Left hindlimb (tissue), 1 donor: Measurements from ENCODE around the gene ACTN3.
"Not testable (repeated sequence)": the region's sequence is repeated elsewhere in the genome, so short reads cannot be mapped to it uniquely, and the experiment has no call there.

Experiments used
- DNase-seq: peaks from one replicate; pipeline ENCODE4 v3.0.0-alpha.2; 2018

ACTN3 gene

DNA sequence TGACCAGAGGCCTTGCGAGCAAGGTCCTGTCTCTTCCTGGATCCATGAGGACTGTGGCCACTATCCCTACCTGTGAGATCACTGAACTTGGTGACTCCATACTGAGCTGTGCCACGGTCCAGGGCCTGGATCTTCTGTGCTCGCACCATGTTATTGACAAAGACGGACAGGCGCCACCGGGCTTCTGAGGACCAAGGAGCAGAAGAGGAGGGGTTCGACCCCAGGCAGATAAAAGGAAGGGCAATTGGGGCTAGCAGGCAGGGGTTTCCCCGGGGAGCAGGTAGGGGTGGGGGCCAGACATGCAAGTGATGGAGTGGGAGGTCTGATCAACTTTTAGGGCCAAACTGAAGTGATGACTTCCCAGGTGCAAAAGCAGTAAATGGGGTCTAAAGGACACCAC is 19.5 kb downstream of the ACTN3 start:
- no peak for DNase-seq

GRCh38 chr11:66567787-66568123 is 21.1 kb downstream of the ACTN3 start:
- no peak for DNase-seq

DNA sequence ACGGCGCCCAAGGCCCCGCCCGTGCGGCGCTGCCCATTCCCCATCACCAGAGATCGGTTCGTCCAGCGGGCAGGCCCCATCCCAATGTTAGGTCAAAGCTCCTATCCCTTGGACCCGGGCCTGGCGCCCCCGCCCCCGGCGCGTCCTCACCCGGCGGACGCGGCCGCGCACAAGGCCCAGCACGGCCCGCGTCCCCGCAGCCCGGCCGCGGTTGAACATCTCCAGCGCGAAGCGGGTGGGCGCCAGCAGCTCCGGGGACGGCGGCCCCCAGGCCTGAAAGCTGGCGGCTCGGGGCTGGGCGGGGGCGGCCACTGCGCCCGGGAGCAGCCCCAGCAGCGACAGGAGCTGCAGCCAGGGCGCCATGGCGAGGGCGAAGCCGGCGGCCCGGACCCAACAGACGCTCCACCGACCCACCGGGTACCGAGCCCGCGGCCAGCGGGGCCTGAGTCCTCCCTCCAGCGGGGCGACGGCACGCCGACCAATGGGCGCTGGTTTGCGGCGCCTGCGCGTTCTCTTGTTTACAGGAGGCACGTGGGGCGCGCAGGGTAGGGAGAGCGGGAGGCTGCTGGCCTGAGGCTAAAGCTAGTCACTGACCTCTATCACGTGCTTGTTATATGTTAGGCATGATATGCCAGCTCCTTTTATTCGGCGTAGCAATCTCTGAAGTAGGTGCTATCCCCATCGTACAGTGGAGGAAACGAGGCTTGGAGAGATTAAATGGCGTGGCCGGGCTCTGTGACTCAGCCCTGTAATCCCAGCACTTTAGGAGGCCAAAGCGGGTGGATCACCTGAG is 21.6 kb downstream of the ACTN3 start, which contains the start of gene CTSF:
Gene CTSF (minus strand): TSS at position 483 of the 793 bp plus-strand sequence. CDS start 120 bp downstream, at position 363.
- peak; percentile 81 for DNase-seq

GRCh38 chr11:66569076-66569475 is 22.4 kb downstream of the ACTN3 start:
- no peak for DNase-seq

DNA sequence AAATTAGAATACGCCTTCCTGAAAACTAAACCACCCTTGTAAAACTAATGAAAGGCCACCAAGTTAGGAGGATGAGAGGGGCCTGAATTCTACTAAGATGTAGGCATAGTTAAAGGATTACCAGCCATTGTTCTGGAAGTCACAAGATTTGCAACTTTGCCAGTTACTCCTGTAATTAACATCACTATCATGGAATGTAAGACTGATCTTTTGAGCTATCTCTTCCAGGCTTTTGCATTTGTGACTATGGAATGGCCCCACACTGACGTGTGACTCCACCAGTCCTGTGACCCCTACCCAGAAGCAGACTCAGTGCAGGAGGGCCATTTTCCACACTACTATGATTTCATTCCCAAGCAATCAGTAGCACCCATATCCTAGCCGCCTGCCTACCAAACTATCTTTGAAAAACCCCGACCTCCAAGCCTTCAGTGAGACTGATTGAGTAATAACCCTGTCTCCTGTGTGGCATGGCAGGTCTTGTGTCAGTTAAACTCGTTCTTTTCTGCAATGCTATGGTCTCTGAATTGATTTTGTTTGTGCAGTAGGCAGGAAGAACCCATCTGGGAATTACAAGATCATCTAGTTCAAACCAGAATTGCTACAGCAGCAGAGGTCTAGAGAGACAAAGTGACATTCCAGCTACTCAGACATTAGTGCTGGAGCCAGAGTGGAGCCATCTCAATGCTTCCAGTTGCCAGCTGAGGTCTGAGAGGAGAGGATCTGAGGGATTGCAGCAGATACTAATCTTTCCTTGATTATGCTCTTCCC is 23.6 kb downstream of the ACTN3 start:
- no peak for DNase-seq

GRCh38 chr11:66570850-66571180 is 24.1 kb downstream of the ACTN3 start:
- no peak for DNase-seq

DNA sequence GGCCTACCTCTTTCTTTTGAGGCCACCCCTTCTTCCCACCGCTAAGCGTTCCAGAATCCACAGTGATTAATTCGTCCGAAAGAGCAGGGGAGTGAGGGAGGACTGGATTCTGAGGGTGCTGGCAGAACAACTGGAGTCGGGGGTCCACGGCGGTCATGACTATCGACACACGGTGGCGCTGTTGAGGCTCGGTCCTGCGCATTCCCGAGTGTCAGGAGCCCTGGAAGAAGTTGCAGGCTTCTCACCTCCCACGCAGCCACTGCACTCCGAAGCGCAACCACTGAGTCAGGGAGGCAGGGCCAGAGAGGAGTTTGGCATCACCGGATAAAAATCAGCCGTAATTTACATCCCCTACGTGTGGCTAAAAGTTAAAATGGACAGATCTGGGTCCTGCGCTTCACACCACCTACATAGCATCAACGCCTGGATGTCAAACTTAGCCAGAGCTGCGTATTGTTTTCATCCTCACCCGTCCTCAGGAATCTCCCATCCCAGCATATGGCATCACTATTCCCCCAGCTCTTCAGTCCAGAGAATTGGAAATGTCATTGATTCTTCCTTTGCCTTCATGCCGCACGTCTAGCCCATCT is 32.4 kb downstream of the ACTN3 start:
- peak; percentile 78 for DNase-seq

GRCh38 chr11:66580803-66581202 is 34.1 kb downstream of the ACTN3 start:
- DNase-seq, result no peak

DNA sequence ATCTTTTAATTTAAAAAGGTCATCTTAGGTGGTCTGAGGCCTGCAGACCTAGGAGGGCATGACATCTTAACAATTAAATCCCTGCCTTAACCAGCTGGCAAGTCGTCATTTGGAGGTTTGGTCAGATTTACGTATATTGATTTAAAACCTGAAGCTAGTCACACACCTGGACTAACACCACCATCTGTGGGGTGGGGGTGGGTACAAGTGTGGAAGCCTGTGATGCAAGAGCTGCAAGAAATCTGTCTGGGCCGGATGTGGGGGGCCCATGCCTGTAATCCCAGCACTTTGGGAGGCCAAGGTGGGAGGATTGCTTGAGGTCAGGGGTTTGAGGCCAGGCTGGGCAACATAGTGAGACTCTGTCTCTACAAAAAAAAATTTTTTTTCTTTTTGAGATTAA is 34.6 kb downstream of the ACTN3 start:
- DNase-seq, result no peak

DNA sequence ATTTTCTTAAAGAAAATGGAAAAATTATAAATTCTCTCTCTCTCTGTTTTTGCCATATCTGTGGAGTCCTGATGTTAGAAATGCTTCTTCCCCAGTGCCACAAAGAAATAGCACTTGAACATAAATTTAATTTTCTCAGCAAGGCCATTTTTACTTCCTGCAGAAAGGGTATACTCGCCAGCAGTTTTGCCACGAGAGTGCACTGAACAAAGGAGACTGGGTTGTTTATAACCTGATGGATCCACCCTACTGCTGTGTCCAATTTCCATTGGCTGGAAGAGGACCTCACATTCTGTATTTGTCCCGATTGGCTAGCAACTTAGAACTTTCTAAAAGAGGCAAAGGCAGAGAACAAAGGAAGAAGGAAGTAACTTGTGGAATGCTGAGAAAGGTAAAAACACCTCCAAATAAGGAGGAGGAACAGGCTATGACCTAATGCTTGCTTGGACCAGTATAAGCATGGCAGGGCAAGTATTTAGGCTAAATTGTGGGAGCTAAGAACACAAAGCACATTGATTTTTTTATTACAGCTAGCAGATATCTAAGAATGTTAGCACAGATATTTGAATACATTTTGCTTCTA is 36.0 kb downstream of the ACTN3 start:
- DNase-seq, result not testable (repeated sequence)

DNA sequence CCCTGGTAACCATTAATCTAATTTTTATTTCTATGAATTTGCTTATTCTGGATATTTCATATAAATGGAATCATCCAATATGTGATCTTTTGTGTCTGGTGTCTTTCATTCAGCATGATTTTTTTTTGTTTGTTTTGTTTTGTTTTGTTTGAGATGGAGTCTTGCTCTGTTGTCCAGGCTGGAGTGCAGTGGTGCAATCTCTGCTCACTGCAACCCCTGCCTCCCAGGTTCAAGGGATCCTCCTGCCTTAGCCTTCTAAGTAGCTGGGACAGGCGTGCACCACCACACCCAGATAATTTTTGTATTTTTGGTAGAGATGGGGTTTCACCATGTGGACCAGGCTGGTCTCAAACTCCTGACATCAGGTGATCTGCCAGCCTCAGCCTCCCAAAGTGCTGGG is 38.7 kb downstream of the ACTN3 start:
- not testable (repeated sequence) for DNase-seq

- no peak for DNase-seq
Measured at GRCh38 chr11:66586136-66586535, 39.4 kb downstream of the ACTN3 start.

DNA sequence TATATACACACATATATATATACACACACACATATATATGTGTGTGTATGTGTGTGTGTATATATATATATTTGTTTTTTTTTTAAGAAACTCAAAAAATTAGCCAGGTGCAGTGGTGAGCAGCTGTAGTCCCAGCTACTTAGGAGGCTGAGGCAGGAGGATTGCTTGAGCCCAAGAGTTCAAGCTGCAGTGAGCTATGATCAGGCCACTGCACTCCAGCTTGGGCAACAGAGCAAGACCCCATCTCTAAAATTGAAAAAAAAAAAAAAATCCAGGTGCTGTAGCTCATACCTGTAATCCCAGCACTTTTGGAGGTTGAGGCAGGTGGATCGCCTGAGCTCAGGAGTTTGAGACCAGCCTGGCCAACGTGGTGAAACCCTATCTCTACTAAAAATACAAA is 42.6 kb downstream of the ACTN3 start:
- DNase-seq, result not testable (repeated sequence)

GRCh38 chr11:66589996-66590675 is 43.4 kb downstream of the ACTN3 start:
- DNase-seq, result no peak

DNA sequence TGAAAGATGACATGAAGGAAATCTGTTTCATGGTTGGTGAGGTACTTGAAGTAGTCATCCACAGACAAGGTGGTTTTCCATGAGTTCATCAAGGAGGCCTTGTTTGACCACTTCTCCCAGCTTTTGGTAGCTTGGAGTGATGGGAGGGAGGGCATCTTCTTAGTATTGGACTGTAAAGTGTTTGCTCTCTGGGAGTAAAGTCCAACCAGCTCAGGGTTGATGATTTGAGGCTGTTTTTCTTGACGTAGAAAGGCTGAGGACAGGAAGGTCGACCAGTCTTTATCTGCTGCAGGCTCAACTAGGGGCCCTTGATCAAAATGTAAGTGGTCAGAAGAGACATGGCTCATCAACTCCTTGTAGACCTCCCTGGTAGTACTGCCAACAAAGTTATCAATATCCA is 44.5 kb downstream of the ACTN3 start:
- no peak for DNase-seq

DNA sequence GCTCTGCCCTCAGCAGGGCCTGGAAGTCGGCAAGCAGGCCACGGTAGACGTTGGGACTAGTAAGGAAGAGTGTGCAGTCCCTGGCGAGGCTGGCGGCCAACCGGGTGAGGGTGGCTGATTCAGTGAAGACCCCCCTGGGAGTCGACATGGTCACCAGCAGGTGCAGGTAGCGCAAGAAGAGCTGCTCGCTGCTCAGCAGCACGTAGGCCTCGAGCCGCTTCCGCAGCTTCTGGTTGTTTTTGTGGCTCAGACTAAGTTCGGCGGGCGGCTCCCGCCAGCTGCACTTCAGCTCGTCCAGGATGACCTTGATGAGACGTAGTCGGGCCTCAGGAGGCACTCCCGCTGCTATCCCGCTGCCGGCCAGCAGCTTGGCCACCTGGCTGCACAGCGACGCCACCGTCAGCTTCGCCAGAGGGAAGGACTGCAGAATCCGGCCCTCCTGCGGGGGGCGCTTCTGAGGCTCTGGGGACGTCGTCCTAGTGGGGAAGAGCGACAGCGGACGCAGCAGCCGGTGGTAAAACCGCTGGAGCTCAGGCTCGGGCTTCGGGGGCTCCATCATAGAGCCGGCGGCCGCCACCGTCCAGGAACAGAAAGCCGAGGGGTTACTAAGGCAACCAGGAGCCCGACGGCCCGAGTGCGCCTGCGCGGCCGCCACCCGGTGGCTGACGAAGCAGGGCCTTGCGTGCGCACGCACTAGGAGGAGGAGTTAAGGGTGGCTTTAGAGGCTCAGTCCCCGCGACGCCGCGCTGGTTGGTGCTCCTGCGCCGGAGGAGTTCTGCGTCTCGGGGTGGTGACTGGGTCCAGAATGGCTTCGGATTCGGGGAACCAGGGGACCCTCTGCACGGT is 46.0 kb downstream of the ACTN3 start, which contains the start of the genes CCDC87 and CCS:
Gene CCDC87 (minus strand): TSS at position 607 of the 846 bp plus-strand sequence. CDS start 48 bp downstream, at position 559.
Gene CCS (plus strand): TSS at position 729 of the 846 bp plus-strand sequence. CDS start 77 bp downstream, at position 806.
- peak; percentile 97 for DNase-seq

- no peak for DNase-seq
Measured at GRCh38 chr11:66593303-66593635, 46.6 kb downstream of the ACTN3 start.

- no peak for DNase-seq
Measured at GRCh38 chr11:66593650-66594049, 46.9 kb downstream of the ACTN3 start.

DNA sequence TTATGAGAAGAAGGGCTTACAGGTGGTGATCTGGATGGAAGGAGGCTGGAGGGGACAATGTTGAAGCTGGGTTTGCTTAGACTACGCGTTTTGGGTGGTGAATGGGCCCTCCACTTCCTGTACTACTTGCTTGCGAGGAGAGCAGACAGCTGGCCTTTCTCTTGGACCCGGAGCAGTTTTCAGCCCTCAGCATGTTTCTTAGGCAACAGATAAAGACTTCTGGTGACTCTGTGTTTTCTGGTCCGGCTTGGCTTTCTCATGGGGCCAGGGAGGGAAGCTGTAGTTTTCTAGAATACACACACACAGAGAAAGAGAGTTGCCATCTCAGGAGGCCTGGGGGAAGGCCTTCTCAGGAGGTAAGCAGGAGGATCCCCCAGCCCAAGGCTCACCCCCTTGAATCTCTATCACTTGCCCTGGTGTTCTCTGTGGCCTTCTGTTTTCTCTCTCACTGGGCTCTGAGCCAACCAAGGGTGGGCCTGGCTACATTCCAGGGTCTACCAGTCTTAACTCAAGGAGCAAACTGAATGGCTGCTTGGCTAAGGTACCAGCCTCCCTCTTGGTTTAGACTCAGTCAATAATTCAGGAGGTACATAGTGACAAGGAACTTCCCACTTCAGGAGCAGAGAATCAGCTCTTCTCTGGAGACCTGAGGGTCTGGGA is 48.7 kb downstream of the ACTN3 start:
- DNase-seq, result peak; percentile 40

- no peak for DNase-seq
Measured at GRCh38 chr11:66598993-66599392, 52.3 kb downstream of the ACTN3 start.

GRCh38 chr11:66600219-66600618 is 53.5 kb downstream of the ACTN3 start:
- no peak for DNase-seq
